ENCODE data around the gene BMP8B.

- TF ChIP-seq CTCF (IDR thresholded peaks at IDR 0.05) (no peak), ZFX (IDR thresholded peaks at IDR 0.05; ENCODE audit: borderline replicate concordance) (no peak)
These were observed 48.0 kb upstream of the BMP8B start for GRCh38 chr1:39836595-39837110.

Measured in 22Rv1 (cell line).